SK-N-SH (cell line): ENCODE data around the gene DGUOK. TPM values are rescaled to one million over a fixed set of nuclear protein-coding genes. Genes with fewer than 3 reads are reported as not detected.

Experiments
- CTCF ChIA-PET: fragments of 300-600, 350-600 bp; formaldehyde crosslinking; extraction: SDS; loops from one replicate; lab custom pipeline; 2021; lab: Yijun Ruan, JAX
- POLR2A ChIA-PET: fragments of 350-600 bp; sonication (Branson Sonifier 250); formaldehyde crosslinking; extraction: SDS; loops from one replicate; lab custom pipeline; 2020; ENCODE audit warnings: antibody characterized with exemption, inconsistent platforms; lab: Yijun Ruan, JAX
- DNase-seq: peaks from one replicate; pipeline ENCODE4 v3.0.0; 2012
- H2AFZ ChIP-seq: fragments of 200-600 bp; sonication (generic); 2 replicates; pipeline ENCODE4 v1.8.1; 2016; ENCODE audit warnings: antibody characterized with exemption, mild to moderate bottlenecking, low read depth
- H3F3A ChIP-seq: fragments of 200-600 bp; sonication (generic); replicated peaks from 2 replicates; pipeline ENCODE3; 2016; ENCODE audit warnings: antibody characterized with exemption, mild to moderate bottlenecking; ENCODE audit not compliant: insufficient read depth
- H3K27ac ChIP-seq, 2 experiments: fragments of 200-500 bp in 1 of 2; fragments of 200-600 bp in 1 of 2; sonication (Bioruptor generic) in 1 of 2; sonication (generic), shearing (Covaris generic) in 1 of 2; 2 replicates each; pipeline versions ENCODE4 v1.5.1 to v1.6.1; 2014 to 2016; ENCODE audit warnings: low read depth in 2 of 2, inconsistent platforms in 1 of 2, low read length in 1 of 2, mild to moderate bottlenecking in 1 of 2, mixed read lengths in 1 of 2
- H3K27me3 ChIP-seq: fragments of 200-600 bp; sonication (generic), shearing (Covaris generic); 2 replicates; pipeline ENCODE4 v1.6.1; 2016; ENCODE audit warnings: mixed run types; ENCODE audit not compliant: insufficient read depth
- H3K36me3 ChIP-seq, 2 experiments: fragments of 200-500 bp in 1 of 2; fragments of 200-600 bp in 1 of 2; sonication (Bioruptor generic) in 1 of 2; sonication (generic) in 1 of 2; replicated peaks in 1 of 2; 2 replicates each; pipeline versions ENCODE3 to v1.5.1; 2014 to 2016; ENCODE audit warnings: low read length in 1 of 2, mild to moderate bottlenecking in 1 of 2; ENCODE audit not compliant: insufficient read depth in 2 of 2, control insufficient read depth in 1 of 2
- H3K4me1 ChIP-seq, 2 experiments: fragments of 200-500 bp in 1 of 2; fragments of 200-600 bp in 1 of 2; sonication (Bioruptor generic) in 1 of 2; sonication (generic), shearing (Covaris generic) in 1 of 2; 2 replicates each; pipeline versions ENCODE4 v1.5.1 to v1.6.1; 2014 to 2016; ENCODE audit warnings: low read depth in 1 of 2, low read length in 1 of 2, mixed run types in 1 of 2; ENCODE audit not compliant: insufficient read depth in 2 of 2, control insufficient read depth in 1 of 2
- H3K4me2 ChIP-seq: fragments of 200-600 bp; sonication (generic), shearing (Covaris generic); 2 replicates; pipeline ENCODE4 v1.6.1; 2017; ENCODE audit warnings: mixed run types
- H3K4me3 ChIP-seq, 2 experiments: fragments of 200-500 bp in 1 of 2; fragments of 200-600 bp in 1 of 2; sonication (Bioruptor generic) in 1 of 2; sonication (generic), shearing (Covaris generic) in 1 of 2; 2 replicates each; pipeline versions ENCODE4 v1.5.1 to v1.8.1; 2014 to 2016; ENCODE audit warnings: low read depth in 2 of 2, inconsistent platforms in 1 of 2, low read length in 1 of 2, mild to moderate bottlenecking in 1 of 2, mixed read lengths in 1 of 2, moderate library complexity in 1 of 2
- H3K79me2 ChIP-seq: fragments of 200-600 bp; sonication (generic); 2 replicates; pipeline ENCODE4 v1.8.1; 2017; ENCODE audit warnings: mild to moderate bottlenecking; ENCODE audit not compliant: insufficient read depth
- H3K9ac ChIP-seq: fragments of 200-600 bp; sonication (generic); 2 replicates; pipeline ENCODE4 v1.6.1; 2017; ENCODE audit warnings: mixed run types
- H3K9me2 ChIP-seq: fragments of 200-600 bp; sonication (generic); 2 replicates; pipeline ENCODE4 v1.6.1; 2017; ENCODE audit warnings: mixed run types
- H3K9me3 ChIP-seq: fragments of 200-600 bp; sonication (generic); 2 replicates; pipeline ENCODE4 v1.6.1; 2017; ENCODE audit warnings: mixed run types, mild to moderate bottlenecking, moderate library complexity
- H4K20me1 ChIP-seq: fragments of 200-600 bp; sonication (generic); 2 replicates; pipeline ENCODE4 v1.6.1; 2017; ENCODE audit warnings: mild to moderate bottlenecking, mixed run types; ENCODE audit not compliant: insufficient read depth
- CHD2 ChIP-seq: fragments of 150-350 bp; IDR thresholded peaks from 2 replicates; pipeline ENCODE4 v1.6.1; 2018; ENCODE audit warnings: low read length; ENCODE audit not compliant: partially characterized antibody
- ELF1 ChIP-seq: IDR thresholded peaks from 2 replicates; pipeline ENCODE4 v1.4.0; 2012
- EP300 ChIP-seq, 2 experiments: IDR thresholded peaks; 2 replicates each; pipeline versions ENCODE4 v1.4.0 to v1.6.1; 2012; ENCODE audit warnings: borderline replicate concordance in 1 of 2, low read depth in 1 of 2, low read length in 1 of 2
- GABPA ChIP-seq: IDR thresholded peaks from 2 replicates; pipeline ENCODE4 v1.4.0; 2012; ENCODE audit warnings: low read depth, mild to moderate bottlenecking
- MAX ChIP-seq: IDR thresholded peaks from 2 replicates; pipeline ENCODE4 v1.4.0; 2012; ENCODE audit warnings: low read depth
- MEF2A ChIP-seq: IDR thresholded peaks from 2 replicates; pipeline ENCODE4 v1.4.0; 2012; ENCODE audit warnings: low read depth, borderline replicate concordance
- MXI1 ChIP-seq: IDR thresholded peaks from 2 replicates; pipeline ENCODE4 v1.6.1; 2012; ENCODE audit warnings: mild to moderate bottlenecking, low read depth, low read length, improper control_type of control experiment
- NFIC ChIP-seq: IDR thresholded peaks from 2 replicates; pipeline ENCODE4 v1.4.0; 2012; ENCODE audit warnings: borderline replicate concordance
- NRF1 ChIP-seq: IDR thresholded peaks from 2 replicates; pipeline ENCODE4 v1.6.1; 2012; ENCODE audit warnings: low read depth, mild to moderate bottlenecking, low read length
- SIN3A ChIP-seq: IDR thresholded peaks from 2 replicates; pipeline ENCODE4 v1.6.1; 2012; ENCODE audit warnings: low read depth, mild to moderate bottlenecking, low read length, moderate library complexity, borderline replicate concordance
- SMC3 ChIP-seq: IDR thresholded peaks from 2 replicates; pipeline ENCODE4 v1.6.1; 2012; ENCODE audit warnings: low read depth, low read length, improper control_type of control experiment
- TEAD4 ChIP-seq: IDR thresholded peaks from 2 replicates; pipeline ENCODE4 v1.4.0; 2012; ENCODE audit warnings: mild to moderate bottlenecking, borderline replicate concordance; ENCODE audit not compliant: insufficient read depth
- YY1 ChIP-seq: IDR thresholded peaks from 2 replicates; pipeline ENCODE4 v1.4.0; 2012; ENCODE audit warnings: low read depth, mild to moderate bottlenecking
- WGBS: methylation state at CpG from one replicate; pipeline ENCODE4 v1.1.6; 2017; ENCODE audit warnings: low lambda C conversion rate; 5-methylcytosine and 5-hydroxymethylcytosine counted together
- polyA plus RNA-seq, 3 experiments: library from polyadenylated mRNA; depleted of rRNA; stranded (reverse); fragments of >200 nt; gene quantifications; 2 replicates each; pipeline ENCODE4 v1.2.3, GENCODE V29; 2012

DGUOK gene
- polyA plus RNA-seq, 1 of the 3 experiments (the other 2 are of a cell fraction), result 122 TPM

DNA sequence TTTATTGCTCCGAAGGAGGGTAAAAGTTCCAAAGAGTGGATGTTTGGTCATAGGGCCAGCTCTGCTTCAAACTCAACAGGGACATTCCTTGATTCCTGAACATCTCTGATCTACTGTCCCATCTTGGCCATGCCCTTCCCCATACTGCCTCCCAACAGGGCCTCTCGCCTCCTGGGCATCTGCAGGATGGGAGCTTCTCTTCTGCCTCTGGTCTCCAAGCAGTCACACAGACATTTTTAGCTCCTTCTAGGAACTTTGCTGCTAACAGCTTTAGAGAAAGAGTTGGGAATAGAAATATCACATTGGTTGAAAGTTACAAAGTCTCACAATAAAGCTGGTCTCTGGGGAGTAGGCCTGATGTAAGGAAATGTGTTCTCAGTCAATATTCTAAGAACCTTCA, 9.4 kb upstream of the DGUOK start:
- H3F3A ChIP-seq, result no peaks in the 10 kb centered on the region
- no peak overlapping the region for H3K4me2 ChIP-seq
- H3K27me3 ChIP-seq, result no peaks in the 10 kb centered on the region; the same call in 1 of the 2 replicates
- no peak overlapping the region for H3K27ac ChIP-seq
- H3K9ac ChIP-seq, result no peak overlapping the region
- H4K20me1 ChIP-seq, result no peaks in the 10 kb centered on the region
- no peaks in the 10 kb centered on the region for H3K9me2 ChIP-seq
- H2AFZ ChIP-seq, result no peak overlapping the region
- no peak overlapping the region for H3K4me3 ChIP-seq
- ChIA-PET CTCF (interaction anchor here (0.8 kb wide), 1 partner anchor 202 kb away, joined by 3 read pairs; no protein-coding TSS in a partner anchor), POLR2A (no interaction called here)
- H3K36me3 ChIP-seq, result no peaks in the 10 kb centered on the region
- TF ChIP-seq SMC3 (no peak), ELF1 (no peak), MXI1 (no peak), MEF2A (no peak), SIN3A (no peak)
- no peak for DNase-seq
- no peaks in the 10 kb centered on the region for H3K79me2 ChIP-seq
- WGBS, result 74% methylated on average over 2 of the region's 2 CpGs
- no peaks in the 10 kb centered on the region for H3K9me3 ChIP-seq
- peaks cover 0 to 5% of the 10 kb centered on the region in 2 experiments; a peak in 1 of 4 replicates for H3K4me1 ChIP-seq

- WGBS, result 46% methylated on average over 4 of the region's 4 CpGs
- Histone ChIP-seq H3K27ac (no peak overlapping the region), H3K9ac (no peak overlapping the region), H3K4me2 (no peak overlapping the region), H3K27me3 (no peaks in the 10 kb centered on the region; the same call in 1 of the 2 replicates), H3K4me3 (no peak overlapping the region), H3K9me3 (no peaks in the 10 kb centered on the region), H3F3A (no peaks in the 10 kb centered on the region), H3K36me3 (no peaks in the 10 kb centered on the region), H4K20me1 (no peaks in the 10 kb centered on the region), H3K9me2 (no peaks in the 10 kb centered on the region), H2AFZ (no peak overlapping the region), H3K79me2 (no peaks in the 10 kb centered on the region), H3K4me1 (peaks cover 0 to 5% of the 10 kb centered on the region in 2 experiments; a peak in 1 of 4 replicates)
- no peak for TF ChIP-seq GABPA
- no peak for TF ChIP-seq MAX
- no peak for TF ChIP-seq SIN3A
- TF ChIP-seq MXI1, result no peak
- TF ChIP-seq YY1, result no peak
- no peak for TF ChIP-seq TEAD4
- no peak for TF ChIP-seq NFIC
- CTCF ChIA-PET, result interaction anchor here (0.8 kb wide), 1 partner anchor 202 kb away, joined by 3 read pairs; no protein-coding TSS in a partner anchor
- no peak for DNase-seq
- POLR2A ChIA-PET, result no interaction called here
These were observed 8.9 kb upstream of the DGUOK start for GRCh38 chr2:73917696-73918207.

GRCh38 chr2:73918856-73919255, 7.8 kb upstream of the DGUOK start:
- Histone ChIP-seq H3K9me2 (no peaks in the 10 kb centered on the region), H3K79me2 (no peaks in the 10 kb centered on the region), H2AFZ (no peak overlapping the region), H3K4me1 (peaks cover 0 to 5% of the 10 kb centered on the region in 2 experiments; a peak in 1 of 4 replicates), H3K4me3 (no peak overlapping the region), H4K20me1 (no peaks in the 10 kb centered on the region), H3K36me3 (no peaks in the 10 kb centered on the region), H3K4me2 (no peak overlapping the region), H3K27ac (no peak overlapping the region), H3K27me3 (no peaks in the 10 kb centered on the region; the same call in 1 of the 2 replicates), H3F3A (no peaks in the 10 kb centered on the region), H3K9me3 (no peaks in the 10 kb centered on the region)
- POLR2A ChIA-PET, result no interaction called here
- DNase-seq, result no peak
- CTCF ChIA-PET, result no interaction called here
- 62% methylated on average over 3 of the region's 3 CpGs for WGBS
- TF ChIP-seq CHD2, result no peak
- TF ChIP-seq EP300 (IDR thresholded peaks at IDR 0.05; ENCODE audit: borderline replicate concordance in 1 of 2, low read depth in 1 of 2, low read length in 1 of 2), result no peak
- no peak for TF ChIP-seq NRF1
- no peak for TF ChIP-seq MEF2A
- no peak for TF ChIP-seq SIN3A
- TF ChIP-seq, all 33 proteins: peak for 0
- H3K9ac ChIP-seq, result no peak overlapping the region
